ENCODE measurements around the gene VSTM2L.

GRCh38 chr20:37920679-37921322 lies 17.9 kb downstream of the VSTM2L start:
- TF ChIP-seq CTCF (optimal IDR thresholded peaks at IDR 0.05 in 1 of 3, IDR thresholded peaks at IDR 0.05 in 1 of 3, conservative IDR thresholded peaks at IDR 0.05 in 1 of 3; ENCODE audit: extremely low read depth in 1 of 3, insufficient read depth in 2 of 3, low read length in 3 of 3) (no peak), EZH2 (IDR thresholded peaks at IDR 0.05; ENCODE audit: low read length) (no peak)
